ENCODE measurements around the gene BORA. TPM values are rescaled to one million over a fixed set of nuclear protein-coding genes. Genes with fewer than 3 reads are reported as not detected.

Gene BORA
- total RNA-seq: 6.5 and 11.1 TPM in 2 replicates

DNA sequence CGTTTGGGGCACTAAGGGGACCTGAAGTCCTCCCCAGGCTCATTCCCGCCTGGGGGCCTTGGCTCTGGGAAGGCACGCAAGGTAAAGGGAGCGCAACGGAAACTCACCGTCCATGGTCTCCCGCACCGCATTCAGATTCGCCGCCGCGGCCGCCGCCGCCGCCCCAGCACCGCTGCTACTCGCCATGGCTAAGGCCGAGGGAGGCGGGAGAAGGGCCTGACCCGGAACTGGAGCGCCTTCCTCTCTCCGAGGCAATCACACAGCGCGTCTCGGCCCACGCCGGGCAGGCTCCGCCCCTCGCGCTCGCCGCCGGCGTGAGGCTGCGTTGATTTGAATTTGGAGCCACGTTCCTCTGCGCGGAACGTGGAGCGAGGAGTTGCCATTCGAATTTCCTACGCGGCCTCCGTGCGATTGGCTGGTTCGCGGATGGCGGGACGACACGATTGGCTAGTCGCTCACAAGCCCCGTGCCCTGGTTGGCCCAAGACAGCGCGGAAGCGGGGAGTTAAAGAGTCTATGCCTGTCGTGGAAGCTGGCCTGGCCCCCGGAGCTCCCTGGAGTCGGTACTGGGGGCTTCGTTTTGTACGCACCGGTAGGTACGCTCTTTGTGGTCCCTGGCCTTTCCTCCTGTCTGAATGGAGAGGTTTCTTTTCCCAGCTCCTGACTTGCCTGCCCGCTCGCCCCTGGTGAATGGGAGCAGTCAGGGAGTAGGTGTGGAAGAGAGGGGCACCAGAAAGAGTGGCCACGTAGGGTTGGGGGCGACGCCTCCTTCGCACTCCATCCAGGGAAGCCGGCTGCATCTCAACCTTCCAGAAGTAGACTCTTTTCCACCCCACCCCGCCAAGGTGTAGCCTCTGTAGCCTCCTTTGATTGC is at the start of gene BORA, which contains the start of gene MZT1:
TSS of gene BORA (plus strand) at position 507 of the 873 bp plus-strand sequence. CDS start 1,018 bp downstream, outside the sequence.
TSS of gene MZT1 (minus strand) at position 213 of the 873 bp plus-strand sequence. CDS start at position 186, 27 bp downstream.

DNA sequence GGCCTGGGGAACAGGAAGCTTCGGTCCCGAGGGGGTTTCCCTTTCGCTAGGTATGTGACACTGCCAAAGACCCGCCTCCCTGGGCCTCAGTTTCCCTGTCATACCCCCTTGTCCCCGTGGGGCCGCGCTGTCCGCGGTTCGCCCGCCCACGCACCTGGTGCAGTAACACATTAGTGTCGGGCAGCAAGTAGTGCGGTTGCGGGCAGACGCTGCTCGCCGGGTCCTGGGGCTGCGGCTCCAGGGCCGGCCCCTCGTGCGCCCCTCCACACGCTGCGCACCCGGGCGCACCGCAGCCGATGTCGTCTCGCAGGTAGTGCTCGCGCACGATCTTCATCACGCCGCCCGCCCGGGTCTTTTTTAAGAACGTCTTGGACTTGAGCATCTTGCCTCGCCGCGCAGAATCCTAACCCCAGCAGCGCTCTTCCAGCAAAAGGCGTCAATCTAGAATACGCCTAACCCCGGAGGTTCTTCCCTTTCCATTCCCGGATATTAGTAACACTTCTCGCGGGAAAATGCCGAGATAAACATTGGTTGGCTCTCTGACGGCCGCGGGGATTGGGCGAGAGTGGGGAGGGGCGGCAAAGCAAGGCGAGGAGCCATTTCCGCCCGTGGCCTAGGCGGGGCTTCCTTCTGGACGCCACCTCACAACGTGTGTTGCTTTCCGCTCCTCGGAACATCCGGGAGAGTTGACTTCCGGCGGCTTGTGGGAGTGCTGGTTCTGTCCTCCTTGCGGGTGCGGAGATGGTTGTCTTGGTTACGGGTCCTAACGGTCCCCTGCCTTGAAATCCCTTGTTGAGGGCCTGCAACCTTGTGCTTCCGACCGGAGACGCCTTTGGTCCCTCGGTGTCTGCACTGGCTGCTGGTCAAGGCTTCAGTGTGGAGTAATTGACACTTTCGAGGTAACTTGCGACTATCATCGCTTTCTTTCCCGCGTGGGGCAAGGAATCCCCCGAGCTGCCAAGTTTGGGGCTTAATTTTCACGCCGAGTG is 54.0 kb downstream of the BORA start, which contains the start of the genes DIS3 and PIBF1:
TSS of gene DIS3 (minus strand) at position 450 of the 989 bp plus-strand sequence. CDS start at position 382, 68 bp downstream.
TSS of gene PIBF1 (plus strand) at position 683 of the 989 bp plus-strand sequence. CDS start 1,337 bp downstream, outside the sequence.

Small RNA genes within 50 kb of the gene (small RNA-seq; reads per million reads assigned to genes)
- gene RNU6-80P: not detected

Other genes starting within 250 kb of the BORA start
- 12.2 and 14.7 TPM in 2 replicates for gene MZT1, start 294 bp upstream of the BORA start, total RNA-seq
- 40.6 and 46.0 TPM in 2 replicates for gene DIS3, start 54.0 kb downstream of the BORA start, total RNA-seq
- 24.8 and 28.8 TPM in 2 replicates for gene PIBF1, start 54.2 kb downstream of the BORA start, total RNA-seq